Neutrophil (primary cell): ENCODE results near the gene POLDIP2.

ENCODE experiments used
- H3K27ac ChIP-seq: fragments of 200-600 bp; sonication (generic); 2 replicates; pipeline ENCODE4 v1.5.1; 2016; ENCODE audit warnings: mild to moderate bottlenecking, moderate library complexity
- H3K27me3 ChIP-seq: fragments of 200-600 bp; sonication (generic); 2 replicates; pipeline ENCODE4 v1.6.0; 2016; ENCODE audit warnings: mild to moderate bottlenecking
- H3K36me3 ChIP-seq: fragments of 200-600 bp; sonication (generic); 2 replicates; pipeline ENCODE4 v1.5.1; 2017
- H3K4me1 ChIP-seq, 2 experiments: fragments of 200-600 bp in 1 of 2; sonication (generic) in 1 of 2; 1 replicate in 1 of 2; 2 replicates in 1 of 2; pipeline versions ENCODE4 v1.5.1 to v1.6.1; 2013 to 2016; ENCODE audit warnings: low read depth in 1 of 2, low read length in 1 of 2, mild to moderate bottlenecking in 1 of 2, moderate library complexity in 1 of 2; ENCODE audit not compliant: control insufficient read depth in 1 of 2, insufficient read depth in 1 of 2
- H3K4me3 ChIP-seq, 2 experiments: fragments of 200-600 bp in 1 of 2; sonication (generic) in 1 of 2; 1 replicate in 1 of 2; 2 replicates in 1 of 2; pipeline ENCODE4 v1.5.1; 2013 to 2016; ENCODE audit warnings: low read depth in 1 of 2, low read length in 1 of 2, mild to moderate bottlenecking in 1 of 2, moderate library complexity in 1 of 2
- H3K9me3 ChIP-seq: fragments of 200-600 bp; sonication (generic); 2 replicates; pipeline ENCODE4 v1.5.1; 2016
- TF ChIP-seq, protein P1 (sequence below): fragments of 200-600 bp; sonication (generic); IDR thresholded peaks from 2 replicates; pipeline ENCODE4 v1.5.1; 2016; ENCODE audit warnings: antibody characterized with exemption

The POLDIP2 gene

GRCh38 chr17:28384281-28385036 is 27.1 kb upstream of the POLDIP2 start:
- H3K9me3 ChIP-seq, result no peaks in the 10 kb centered on the region
- peak overlapping the region; percentile 20 to 52 for H3K4me3 ChIP-seq
- no peaks in the 10 kb centered on the region for H3K36me3 ChIP-seq
- peaks cover 58% of the 10 kb centered on the region for H3K27me3 ChIP-seq
- peaks cover 13 to 29% of the 10 kb centered on the region in 2 experiments for H3K4me1 ChIP-seq
- no peak overlapping the region for H3K27ac ChIP-seq
- TF ChIP-seq, protein P1, sequence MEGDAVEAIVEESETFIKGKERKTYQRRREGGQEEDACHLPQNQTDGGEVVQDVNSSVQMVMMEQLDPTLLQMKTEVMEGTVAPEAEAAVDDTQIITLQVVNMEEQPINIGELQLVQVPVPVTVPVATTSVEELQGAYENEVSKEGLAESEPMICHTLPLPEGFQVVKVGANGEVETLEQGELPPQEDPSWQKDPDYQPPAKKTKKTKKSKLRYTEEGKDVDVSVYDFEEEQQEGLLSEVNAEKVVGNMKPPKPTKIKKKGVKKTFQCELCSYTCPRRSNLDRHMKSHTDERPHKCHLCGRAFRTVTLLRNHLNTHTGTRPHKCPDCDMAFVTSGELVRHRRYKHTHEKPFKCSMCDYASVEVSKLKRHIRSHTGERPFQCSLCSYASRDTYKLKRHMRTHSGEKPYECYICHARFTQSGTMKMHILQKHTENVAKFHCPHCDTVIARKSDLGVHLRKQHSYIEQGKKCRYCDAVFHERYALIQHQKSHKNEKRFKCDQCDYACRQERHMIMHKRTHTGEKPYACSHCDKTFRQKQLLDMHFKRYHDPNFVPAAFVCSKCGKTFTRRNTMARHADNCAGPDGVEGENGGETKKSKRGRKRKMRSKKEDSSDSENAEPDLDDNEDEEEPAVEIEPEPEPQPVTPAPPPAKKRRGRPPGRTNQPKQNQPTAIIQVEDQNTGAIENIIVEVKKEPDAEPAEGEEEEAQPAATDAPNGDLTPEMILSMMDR, result no peak

- no peaks in the 10 kb centered on the region for H3K9me3 ChIP-seq
- peaks cover 64% of the 10 kb centered on the region for H3K27me3 ChIP-seq
- no peak overlapping the region for H3K4me3 ChIP-seq
- H3K36me3 ChIP-seq, result no peaks in the 10 kb centered on the region
- peaks cover 13 to 29% of the 10 kb centered on the region in 2 experiments for H3K4me1 ChIP-seq
- no peak overlapping the region for H3K27ac ChIP-seq
- TF ChIP-seq, protein P1, result no peak
These were observed 24.0 kb upstream of the POLDIP2 start for GRCh38 chr17:28381141-28381825.

- TF ChIP-seq, protein P1, result no peak
- Histone ChIP-seq H3K36me3 (no peaks in the 10 kb centered on the region), H3K4me3 (no peak overlapping the region), H3K9me3 (no peaks in the 10 kb centered on the region), H3K27ac (no peak overlapping the region), H3K27me3 (peaks cover 66% of the 10 kb centered on the region), H3K4me1 (peaks cover 13 to 23% of the 10 kb centered on the region in 2 experiments)
These were observed 22.8 kb upstream of the POLDIP2 start for GRCh38 chr17:28379814-28380801.

DNA sequence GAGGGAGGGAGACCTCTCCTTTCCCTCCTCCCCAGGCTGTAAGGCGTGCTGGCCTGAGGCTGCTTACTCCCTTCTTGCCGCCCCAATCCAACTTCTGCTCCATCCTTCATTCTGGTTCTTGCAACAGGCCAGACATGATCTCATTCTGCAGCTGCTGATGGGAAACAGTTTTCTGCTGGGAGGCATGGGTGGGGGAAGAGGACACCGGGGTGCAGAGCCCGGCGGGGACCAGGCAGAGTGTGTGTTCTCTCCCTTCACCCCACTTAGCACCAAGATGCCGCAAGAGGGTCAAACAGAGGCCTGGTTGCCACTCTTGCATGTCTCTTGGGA is 15.6 kb upstream of the POLDIP2 start:
- Histone ChIP-seq H3K4me3 (no peak overlapping the region), H3K27ac (no peak overlapping the region), H3K36me3 (no peaks in the 10 kb centered on the region), H3K4me1 (peaks cover 4 to 18% of the 10 kb centered on the region in 2 experiments), H3K9me3 (no peaks in the 10 kb centered on the region), H3K27me3 (peaks cover 62% of the 10 kb centered on the region)
- TF ChIP-seq, protein P1, result no peak

GRCh38 chr17:28372203-28372944 is 15.0 kb upstream of the POLDIP2 start:
- peaks cover 4 to 18% of the 10 kb centered on the region in 2 experiments for H3K4me1 ChIP-seq
- no peaks in the 10 kb centered on the region for H3K9me3 ChIP-seq
- H3K4me3 ChIP-seq, result peak overlapping the region in 1 of 2 experiments; percentile 67
- H3K27me3 ChIP-seq, result peaks cover 62% of the 10 kb centered on the region
- peaks cover 4% of the 10 kb centered on the region for H3K36me3 ChIP-seq
- no peak overlapping the region for H3K27ac ChIP-seq
- TF ChIP-seq, protein P1, result no peak
